Measurements from ENCODE around the gene ASPSCR1.

DNA sequence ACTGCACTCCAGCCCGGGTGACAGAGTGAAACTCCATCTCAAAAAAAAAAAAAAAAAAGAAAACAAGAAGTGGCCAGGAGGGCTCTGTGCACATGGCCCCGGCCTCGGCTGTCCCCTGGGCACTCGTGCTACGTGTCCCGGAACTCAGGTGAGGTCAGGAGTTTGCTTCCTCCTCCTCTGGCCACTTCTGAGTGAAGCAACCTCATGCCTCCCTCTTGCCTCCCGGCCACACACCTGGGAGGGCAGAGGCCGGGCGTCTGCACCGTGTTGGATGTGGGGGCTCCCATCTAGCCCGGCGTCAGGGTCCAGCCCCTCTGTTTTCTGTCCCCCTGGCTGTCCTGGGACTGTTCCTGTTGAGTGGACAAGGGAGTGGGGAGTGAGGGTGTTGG lies 22.2 kb downstream of the ASPSCR1 start:
- TF ChIP-seq CTCF (IDR thresholded peaks at IDR 0.05 in 8 of 11, conservative IDR thresholded peaks at IDR 0.05 in 3 of 11) (no peak), POLR2A (IDR thresholded peaks at IDR 0.05) (no peak), POLR2AphosphoS5 (IDR thresholded peaks at IDR 0.05) (no peak)

Measured in spleen (tissue), 7 donors.